CD4-positive, alpha-beta memory T cell (primary cell): Measurements from ENCODE around the gene CORIN. TPM values are rescaled to one million over a fixed set of nuclear protein-coding genes. Genes with fewer than 3 reads are reported as not detected.

Experiments used
- CTCF ChIA-PET: fragments of 350-600 bp; sonication (Branson Sonifier 250); formaldehyde crosslinking; loops from one replicate; lab custom pipeline; 2021; ENCODE audit warnings: inconsistent platforms; ENCODE audit not compliant: partially characterized antibody; lab: Charles Lee
- POLR2A ChIA-PET: fragments of 350-600 bp; sonication (Branson Sonifier 250); formaldehyde crosslinking; loops from one replicate; lab custom pipeline; 2021; ENCODE audit not compliant: partially characterized antibody; lab: Charles Lee
- DNase-seq, 5 donors: peaks; one replicate each; pipeline versions ENCODE4 v3.0.0 to v3.0.0-alpha.2; 2020 to 2022; ENCODE audit warnings: mixed read lengths in 1 of 5
- H3K27ac ChIP-seq: one replicate; pipeline ENCODE4 v1.7.0; 2013; ENCODE audit warnings: low read depth, low read length
- H3K27me3 ChIP-seq: 2 replicates; pipeline ENCODE4 v1.7.0; 2013; ENCODE audit warnings: mild to moderate bottlenecking, low read length, moderate library complexity; ENCODE audit not compliant: insufficient read depth
- H3K36me3 ChIP-seq: 2 replicates; pipeline ENCODE4 v1.7.0; 2013; ENCODE audit warnings: mild to moderate bottlenecking, low read length, moderate library complexity; ENCODE audit not compliant: insufficient read depth
- H3K4me1 ChIP-seq: 2 replicates; pipeline ENCODE4 v1.7.0; 2013; ENCODE audit warnings: mild to moderate bottlenecking, low read length, moderate library complexity; ENCODE audit not compliant: insufficient read depth
- H3K4me3 ChIP-seq, 2 donors: one replicate each; pipeline ENCODE4 v1.7.0; 2013; ENCODE audit warnings: low read length in 2 of 2, mild to moderate bottlenecking in 1 of 2
- H3K9me3 ChIP-seq, 2 donors: one replicate each; pipeline ENCODE4 v1.7.0; 2013; ENCODE audit warnings: low read length in 2 of 2, control low read depth in 1 of 2; ENCODE audit not compliant: control insufficient read depth in 1 of 2
- H3K27ac Mint-ChIP-seq, 7 donors: one replicate each; pipeline ENCODE4 v1.8.0; 2020 to 2021; ENCODE audit warnings: mixed read lengths in 7 of 7, mild to moderate bottlenecking in 6 of 7, inconsistent platforms in 3 of 7, moderate library complexity in 3 of 7
- H3K27me3 Mint-ChIP-seq, 2 donors: one replicate each; pipeline ENCODE4 v1.8.0; 2020 to 2021; ENCODE audit warnings: mixed read lengths in 2 of 2
- H3K36me3 Mint-ChIP-seq, 2 donors: one replicate each; pipeline ENCODE4 v1.8.0; 2020 to 2021; ENCODE audit warnings: mixed read lengths in 2 of 2, inconsistent platforms in 1 of 2, mild to moderate bottlenecking in 1 of 2
- H3K4me1 Mint-ChIP-seq, 4 donors: one replicate each; pipeline ENCODE4 v1.8.0; 2020 to 2021; ENCODE audit warnings: mixed read lengths in 4 of 4, mild to moderate bottlenecking in 1 of 4
- H3K4me3 Mint-ChIP-seq, 8 donors: one replicate each; pipeline ENCODE4 v1.8.0; 2020 to 2021; ENCODE audit warnings: mixed read lengths in 8 of 8, mild to moderate bottlenecking in 7 of 8, moderate library complexity in 6 of 8, inconsistent platforms in 3 of 8
- H3K9me3 Mint-ChIP-seq, 8 donors: one replicate each; pipeline ENCODE4 v1.8.0; 2020 to 2021; ENCODE audit warnings: mixed read lengths in 8 of 8, mild to moderate bottlenecking in 5 of 8, inconsistent platforms in 3 of 8, moderate library complexity in 1 of 8
- intact Hi-C: fragments of 100-400 bp; cut with micrococcal nuclease; formaldehyde crosslinking; loops from one replicate; pipeline ENCODE4 v1.15.1; 2023
- polyA plus RNA-seq, 2 donors: library from polyadenylated mRNA; unstranded; fragments of 300-500 nt; fragmentation: Illumina TruSeq; gene quantifications; one replicate each; pipeline ENCODE4 v1.2.3, GENCODE V29; 2021
- total RNA-seq, 2 experiments: library from RNA; stranded (reverse); gene quantifications; one replicate each; pipeline ENCODE4 v1.2.3, GENCODE V29; 2021

The CORIN gene, protein sequence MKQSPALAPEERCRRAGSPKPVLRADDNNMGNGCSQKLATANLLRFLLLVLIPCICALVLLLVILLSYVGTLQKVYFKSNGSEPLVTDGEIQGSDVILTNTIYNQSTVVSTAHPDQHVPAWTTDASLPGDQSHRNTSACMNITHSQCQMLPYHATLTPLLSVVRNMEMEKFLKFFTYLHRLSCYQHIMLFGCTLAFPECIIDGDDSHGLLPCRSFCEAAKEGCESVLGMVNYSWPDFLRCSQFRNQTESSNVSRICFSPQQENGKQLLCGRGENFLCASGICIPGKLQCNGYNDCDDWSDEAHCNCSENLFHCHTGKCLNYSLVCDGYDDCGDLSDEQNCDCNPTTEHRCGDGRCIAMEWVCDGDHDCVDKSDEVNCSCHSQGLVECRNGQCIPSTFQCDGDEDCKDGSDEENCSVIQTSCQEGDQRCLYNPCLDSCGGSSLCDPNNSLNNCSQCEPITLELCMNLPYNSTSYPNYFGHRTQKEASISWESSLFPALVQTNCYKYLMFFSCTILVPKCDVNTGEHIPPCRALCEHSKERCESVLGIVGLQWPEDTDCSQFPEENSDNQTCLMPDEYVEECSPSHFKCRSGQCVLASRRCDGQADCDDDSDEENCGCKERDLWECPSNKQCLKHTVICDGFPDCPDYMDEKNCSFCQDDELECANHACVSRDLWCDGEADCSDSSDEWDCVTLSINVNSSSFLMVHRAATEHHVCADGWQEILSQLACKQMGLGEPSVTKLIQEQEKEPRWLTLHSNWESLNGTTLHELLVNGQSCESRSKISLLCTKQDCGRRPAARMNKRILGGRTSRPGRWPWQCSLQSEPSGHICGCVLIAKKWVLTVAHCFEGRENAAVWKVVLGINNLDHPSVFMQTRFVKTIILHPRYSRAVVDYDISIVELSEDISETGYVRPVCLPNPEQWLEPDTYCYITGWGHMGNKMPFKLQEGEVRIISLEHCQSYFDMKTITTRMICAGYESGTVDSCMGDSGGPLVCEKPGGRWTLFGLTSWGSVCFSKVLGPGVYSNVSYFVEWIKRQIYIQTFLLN
- total RNA-seq (1 to 10 TPM in 1 of 2 experiments, under 1 TPM in 1; 0.36 to 1.1 TPM), polyA plus RNA-seq (under 1 TPM in 1 of 2 donors, not detected in 1; 0.30 TPM)

GRCh38 chr4:47837908-47838294 lies at the start of gene CORIN:
CORIN (minus strand) TSS chr4:47838067; CDS start chr4:47837949, 118 bp downstream.
- CTCF ChIA-PET, result interaction anchor here (0.7 to 5.8 kb wide), 6 partner anchors 10 to 168 kb away, joined by 3 to 53 read pairs (median 6); no protein-coding TSS in a partner anchor
- peak in 1 of 5 donors; percentile 30 for DNase-seq

GRCh38 chr4:47882228-47882627 lies 44.4 kb upstream of the CORIN start:
- H3K36me3 ChIP-seq, result peaks cover 19% of the 10 kb centered on the region
- H3K4me3 ChIP-seq, result no peak overlapping the region
- Mint-ChIP-seq H3K27me3 (no peaks in the 10 kb centered on the region), H3K4me3 (no peak overlapping the region), H3K4me1 (peaks cover 0 to 1% (median 0%) of the 10 kb centered on the region in 4 donors), H3K36me3 (peaks cover 47 to 70% of the 10 kb centered on the region in 2 donors), H3K9me3 (no peaks in the 10 kb centered on the region), H3K27ac (peak overlapping the region in 1 of 7 donors; percentile 21)
- DNase-seq, result no peak
- ChIA-PET CTCF (interaction anchor here (1.3 to 1.8 kb wide), 2 partner anchors 9 to 46 kb away, joined by 3 to 6 read pairs; no protein-coding TSS in a partner anchor), POLR2A (no interaction called here)
- H3K27ac ChIP-seq, result no peak overlapping the region
- H3K27me3 ChIP-seq, result no peaks in the 10 kb centered on the region
- intact Hi-C loops, result no loop called here
- no peaks in the 10 kb centered on the region for H3K9me3 ChIP-seq
- no peaks in the 10 kb centered on the region for H3K4me1 ChIP-seq

More at GRCh38 chr4:47837908-47838294, at the start of gene CORIN:
- Histone ChIP-seq H3K27me3 (no peaks in the 10 kb centered on the region), H3K4me3 (peak within 1 kb of the TSS; percentile 54 to 81), H3K36me3 (no peaks in the 10 kb centered on the region), H3K4me1 (peaks cover 25% of the 10 kb centered on the region), H3K9me3 (no peaks in the 10 kb centered on the region), H3K27ac (no peak within 1 kb of the TSS)
- POLR2A ChIA-PET, result interaction anchor here (0.9 to 1.9 kb wide), 5 partner anchors 10 to 306 kb away, joined by 3 to 4 read pairs (median 3); partner anchors contain the start of gene NFXL1
- Mint-ChIP-seq H3K27me3 (no peaks in the 10 kb centered on the region), H3K27ac (peak within 1 kb of the TSS; percentile 36 to 75 (median 61)), H3K4me1 (peaks cover 14 to 47% (median 20%) of the 10 kb centered on the region in 4 donors), H3K9me3 (peaks cover 0 to 3% (median 0%) of the 10 kb centered on the region in 8 donors), H3K36me3 (no peaks in the 10 kb centered on the region), H3K4me3 (peak within 1 kb of the TSS; percentile 87 to 93 (median 89))
- intact Hi-C loops, result loop anchor here (1.0 to 2.0 kb wide), 2 partner anchors 76 to 95 kb away; partner anchors contain the start of gene NFXL1

GRCh38 chr4:47879458-47879857 lies 41.6 kb upstream of the CORIN start:
- ChIA-PET POLR2A (no interaction called here), CTCF (no interaction called here)
- Mint-ChIP-seq H3K27ac (peak overlapping the region in 1 of 7 donors; percentile 18), H3K4me1 (peaks cover 0 to 5% (median 2%) of the 10 kb centered on the region in 4 donors), H3K4me3 (no peak overlapping the region), H3K36me3 (peaks cover 62 to 70% of the 10 kb centered on the region in 2 donors), H3K27me3 (no peaks in the 10 kb centered on the region), H3K9me3 (no peaks in the 10 kb centered on the region)
- H3K27me3 ChIP-seq, result no peaks in the 10 kb centered on the region
- intact Hi-C loops, result no loop called here
- no peaks in the 10 kb centered on the region for H3K4me1 ChIP-seq
- no peaks in the 10 kb centered on the region for H3K9me3 ChIP-seq
- H3K36me3 ChIP-seq, result peaks cover 16% of the 10 kb centered on the region
- no peak overlapping the region for H3K27ac ChIP-seq
- DNase-seq, result no peak
- H3K4me3 ChIP-seq, result no peak overlapping the region

DNA sequence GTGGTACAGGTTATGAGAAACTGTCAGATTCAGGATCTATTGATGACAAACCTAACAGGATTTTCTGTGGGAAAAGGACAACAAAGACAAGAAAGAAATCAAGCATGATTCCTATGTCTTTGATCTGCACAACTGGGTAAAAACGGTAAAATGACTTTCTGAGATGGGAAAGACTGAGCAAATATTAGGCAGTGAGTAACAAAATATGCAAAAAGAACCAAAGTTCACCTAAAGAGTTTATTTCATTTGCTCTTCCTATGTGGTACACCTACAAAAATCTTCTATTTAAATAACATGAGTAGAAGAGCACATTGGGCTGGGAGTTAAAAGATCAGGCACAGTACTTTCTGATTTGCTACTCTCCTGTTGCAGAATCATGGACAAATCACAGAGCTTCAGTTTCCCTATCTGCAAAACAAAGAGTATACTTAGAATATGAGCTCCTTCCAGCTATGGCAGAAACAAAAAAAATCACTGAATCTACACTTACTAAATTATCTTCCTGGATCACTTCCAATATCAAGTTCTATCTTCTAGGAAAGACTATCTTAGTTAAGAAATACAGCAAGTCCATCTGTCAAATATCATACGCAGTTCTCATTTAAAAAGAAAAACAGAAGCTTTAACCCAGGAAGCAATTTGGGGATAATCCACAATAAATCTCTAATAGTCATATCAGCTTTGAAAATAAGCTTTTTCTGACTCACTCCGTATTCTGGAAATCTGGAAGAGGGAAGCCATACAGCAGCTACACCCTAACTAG lies 39.1 kb upstream of the CORIN start:
- no peaks in the 10 kb centered on the region for H3K27me3 Mint-ChIP-seq
- no peaks in the 10 kb centered on the region for H3K9me3 ChIP-seq
- H3K36me3 ChIP-seq, result peaks cover 12% of the 10 kb centered on the region
- no peak overlapping the region for H3K4me3 ChIP-seq
- no peak overlapping the region for H3K4me3 Mint-ChIP-seq
- peaks cover 61 to 68% of the 10 kb centered on the region in 2 donors for H3K36me3 Mint-ChIP-seq
- intact Hi-C loops, result no loop called here
- H3K27ac Mint-ChIP-seq, result peak overlapping the region in 1 of 7 donors; percentile 5
- H3K4me1 ChIP-seq, result no peaks in the 10 kb centered on the region
- H3K4me1 Mint-ChIP-seq, result peaks cover 6 to 14% (median 8%) of the 10 kb centered on the region in 4 donors
- ChIA-PET POLR2A (no interaction called here), CTCF (no interaction called here)
- no peak for DNase-seq
- no peaks in the 10 kb centered on the region for H3K9me3 Mint-ChIP-seq
- H3K27ac ChIP-seq, result no peak overlapping the region
- H3K27me3 ChIP-seq, result no peaks in the 10 kb centered on the region

DNA sequence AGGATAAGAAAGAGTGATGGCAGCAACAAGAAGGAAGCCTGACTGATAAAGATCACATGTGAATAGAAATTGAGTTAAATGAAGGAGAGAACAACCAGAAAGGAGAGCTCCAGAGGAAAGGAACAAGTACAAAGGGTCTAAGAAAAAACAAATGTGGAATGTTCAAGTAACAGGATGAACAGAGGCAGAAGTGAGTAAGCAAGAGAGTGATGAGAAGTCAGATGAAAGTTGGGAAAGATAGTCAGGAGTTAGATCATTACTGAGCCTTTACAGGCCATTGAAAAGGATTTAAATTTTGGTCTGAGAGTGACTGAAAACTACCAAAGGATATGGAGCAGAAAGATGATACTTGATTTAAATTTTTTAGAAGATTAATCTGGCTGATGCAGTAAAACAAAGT lies 38.4 kb upstream of the CORIN start:
- peak overlapping the region in 2 of 7 donors; percentile 3 to 69 for H3K27ac Mint-ChIP-seq
- CTCF ChIA-PET, result interaction anchor here (1.1 kb wide), 1 partner anchor 19 kb away, joined by 3 read pairs; no protein-coding TSS in a partner anchor
- POLR2A ChIA-PET, result no interaction called here

GRCh38 chr4:47873877-47874541 lies 36.1 kb upstream of the CORIN start:
- ChIA-PET POLR2A (no interaction called here), CTCF (interaction anchor here (0.5 to 2.1 kb wide), 3 partner anchors 12 to 205 kb away, joined by 3 to 4 read pairs (median 3); no protein-coding TSS in a partner anchor)
- H3K9me3 ChIP-seq, result no peaks in the 10 kb centered on the region
- no peaks in the 10 kb centered on the region for H3K4me1 ChIP-seq
- intact Hi-C loops, result no loop called here
- Mint-ChIP-seq H3K27ac (peak overlapping the region in 3 of 7 donors; percentile 5 to 66 (median 29)), H3K4me1 (peaks cover 6 to 14% (median 8%) of the 10 kb centered on the region in 4 donors), H3K4me3 (no peak overlapping the region), H3K9me3 (peaks cover 0 to 2% (median 0%) of the 10 kb centered on the region in 8 donors), H3K27me3 (no peaks in the 10 kb centered on the region), H3K36me3 (peaks cover 63 to 70% of the 10 kb centered on the region in 2 donors)
- no peaks in the 10 kb centered on the region for H3K27me3 ChIP-seq
- peaks cover 12% of the 10 kb centered on the region for H3K36me3 ChIP-seq
- no peak for DNase-seq
- no peak overlapping the region for H3K27ac ChIP-seq
- no peak overlapping the region for H3K4me3 ChIP-seq

More for the DNA sequence above, 38.4 kb upstream of the CORIN start:
- H3K4me1 Mint-ChIP-seq, result peaks cover 6 to 14% (median 8%) of the 10 kb centered on the region in 4 donors
- no peaks in the 10 kb centered on the region for H3K27me3 Mint-ChIP-seq
- H3K4me3 Mint-ChIP-seq, result no peak overlapping the region
- H3K36me3 ChIP-seq, result peaks cover 12% of the 10 kb centered on the region
- H3K9me3 Mint-ChIP-seq, result no peaks in the 10 kb centered on the region
- H3K36me3 Mint-ChIP-seq, result peaks cover 58 to 62% of the 10 kb centered on the region in 2 donors
- H3K4me3 ChIP-seq, result no peak overlapping the region
- no peaks in the 10 kb centered on the region for H3K27me3 ChIP-seq
- no peak overlapping the region for H3K27ac ChIP-seq
- no peaks in the 10 kb centered on the region for H3K4me1 ChIP-seq
- intact Hi-C loops, result no loop called here
- H3K9me3 ChIP-seq, result no peaks in the 10 kb centered on the region
- no peak for DNase-seq
